ENCODE measurements around the gene CIB4.

DNA sequence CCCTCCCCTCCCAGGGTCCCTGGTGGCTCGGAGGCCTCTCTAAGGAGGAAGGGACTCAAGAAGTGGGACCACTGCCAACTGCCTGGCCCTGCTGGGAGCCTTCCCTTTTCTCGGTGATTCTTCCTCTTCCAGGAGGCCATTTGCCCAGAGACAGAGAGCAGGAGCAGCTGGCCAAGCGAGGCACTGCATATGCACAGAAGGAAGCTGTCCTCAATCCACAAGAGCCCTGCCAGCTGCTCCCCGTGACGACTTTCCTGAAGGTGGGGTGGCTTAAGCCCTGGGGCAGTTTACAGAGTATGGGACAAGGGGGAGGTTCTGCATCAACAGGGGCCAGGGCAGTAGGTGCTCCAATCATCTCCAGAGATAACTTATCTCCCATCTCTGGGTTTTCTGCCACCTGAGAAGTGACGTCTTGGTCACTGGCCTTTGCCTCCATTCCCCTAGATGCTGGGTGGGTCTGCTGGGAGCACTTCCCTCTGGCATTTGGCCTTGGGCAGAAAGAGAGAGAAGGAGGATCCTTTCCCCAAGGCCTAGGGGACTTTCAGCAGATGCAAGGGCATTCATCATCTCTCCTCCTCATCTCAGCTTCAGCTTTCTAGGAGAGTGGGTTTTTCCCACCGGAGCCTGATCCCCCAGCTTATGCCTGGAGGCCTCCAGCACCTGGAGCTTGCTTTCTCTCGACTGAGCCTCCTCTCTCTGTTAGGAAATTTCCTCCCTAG is 28.5 kb downstream of the CIB4 start:
- TF ChIP-seq, protein P1, sequence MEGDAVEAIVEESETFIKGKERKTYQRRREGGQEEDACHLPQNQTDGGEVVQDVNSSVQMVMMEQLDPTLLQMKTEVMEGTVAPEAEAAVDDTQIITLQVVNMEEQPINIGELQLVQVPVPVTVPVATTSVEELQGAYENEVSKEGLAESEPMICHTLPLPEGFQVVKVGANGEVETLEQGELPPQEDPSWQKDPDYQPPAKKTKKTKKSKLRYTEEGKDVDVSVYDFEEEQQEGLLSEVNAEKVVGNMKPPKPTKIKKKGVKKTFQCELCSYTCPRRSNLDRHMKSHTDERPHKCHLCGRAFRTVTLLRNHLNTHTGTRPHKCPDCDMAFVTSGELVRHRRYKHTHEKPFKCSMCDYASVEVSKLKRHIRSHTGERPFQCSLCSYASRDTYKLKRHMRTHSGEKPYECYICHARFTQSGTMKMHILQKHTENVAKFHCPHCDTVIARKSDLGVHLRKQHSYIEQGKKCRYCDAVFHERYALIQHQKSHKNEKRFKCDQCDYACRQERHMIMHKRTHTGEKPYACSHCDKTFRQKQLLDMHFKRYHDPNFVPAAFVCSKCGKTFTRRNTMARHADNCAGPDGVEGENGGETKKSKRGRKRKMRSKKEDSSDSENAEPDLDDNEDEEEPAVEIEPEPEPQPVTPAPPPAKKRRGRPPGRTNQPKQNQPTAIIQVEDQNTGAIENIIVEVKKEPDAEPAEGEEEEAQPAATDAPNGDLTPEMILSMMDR (conservative IDR thresholded peaks at IDR 0.05; ENCODE audit: low read depth, low read length), result no peak
- no peak for TF ChIP-seq EZH2 (IDR thresholded peaks at IDR 0.05; ENCODE audit: borderline replicate concordance, low read depth, low read length, poor library complexity, severe bottlenecking)
